Heart right ventricle (tissue), 16 donors: ENCODE measurements around the gene EHMT1. TPM values are rescaled to one million over a fixed set of nuclear protein-coding genes. Genes with fewer than 3 reads are reported as not detected.
"Not testable (repeated sequence)": the region's sequence is repeated elsewhere in the genome, so short reads cannot be mapped to it uniquely, and the experiment has no call there.

Experiments used
- ATAC-seq, 8 donors: fragments of 200-7000 bp; cut with Tn5 transposase; one replicate each; pipeline ENCODE4 v1.9.1; 2020; ENCODE audit warnings: mild to moderate bottlenecking in 8 of 8, moderate library complexity in 8 of 8, moderate number of reproducible peaks in 1 of 8
- DNase-seq, 2 donors: peaks; one replicate each; pipeline ENCODE4 v3.0.0-alpha.2; 2020
- H3K27ac ChIP-seq, 10 donors: fragments of 200-600 bp; sonication (generic) in 2 of 10; one replicate each; pipeline versions ENCODE4 v1.5.0 to v1.8.0; 2020 to 2022; ENCODE audit warnings: mild to moderate bottlenecking in 3 of 10
- H3K27me3 ChIP-seq, 7 donors: fragments of 200-600 bp; one replicate each; pipeline ENCODE4 v1.8.0; 2021 to 2022; ENCODE audit warnings: mild to moderate bottlenecking in 2 of 7
- H3K36me3 ChIP-seq, 9 donors: fragments of 200-600 bp; sonication (generic) in 1 of 9; one replicate each; pipeline versions ENCODE4 v1.5.0 to v1.8.0; 2020 to 2022; ENCODE audit warnings: mild to moderate bottlenecking in 2 of 9
- H3K4me1 ChIP-seq, 9 donors: fragments of 200-600 bp; sonication (generic) in 1 of 9; one replicate each; pipeline versions ENCODE4 v1.5.0 to v1.8.0; 2020 to 2022; ENCODE audit warnings: mild to moderate bottlenecking in 4 of 9
- H3K4me3 ChIP-seq, 10 donors: fragments of 200-600 bp; sonication (generic) in 2 of 10; one replicate each; pipeline versions ENCODE4 v1.5.0 to v1.8.0; 2020 to 2022; ENCODE audit warnings: mild to moderate bottlenecking in 7 of 10, moderate library complexity in 2 of 10
- H3K9me3 ChIP-seq, 11 donors: fragments of 200-600 bp in 10 of 11; sonication (generic) in 2 of 11; one replicate each; pipeline versions ENCODE4 v1.5.0 to v1.8.0; 2013 to 2022; ENCODE audit warnings: mild to moderate bottlenecking in 2 of 11, control low read depth in 1 of 11, moderate library complexity in 1 of 11
- WGBS, 2 donors: extraction: QIAGEN DNeasy Blood & Tissue Kit; methylation state at CpG; one replicate each; pipeline ENCODE4 v1.1.7; 2013; ENCODE audit warnings: inconsistent platforms in 1 of 2; 5-methylcytosine and 5-hydroxymethylcytosine counted together
- intact Hi-C, 10 donors: fragments of 100-400 bp; cut with DNase I; formaldehyde crosslinking; loops; one replicate each; pipeline versions ENCODE4 v1.11.1 to v1.14.2; 2022
- polyA plus RNA-seq, 2 donors: library from polyadenylated mRNA; stranded (reverse); fragments of 200-250 nt; gene quantifications; one replicate each; pipeline ENCODE4 v1.2.3, GENCODE V29; 2013
- total RNA-seq, 10 donors: library from RNA; stranded (reverse); fragmentation: NEBNext Ultra II Directional in 3 of 10; extraction: Animal tissue kit (Norgen Biotek cat#: 25700) in 3 of 10; gene quantifications; one replicate each; pipeline versions ENCODE4 v1.2.1 to v1.2.4, GENCODE V29; 2021 to 2023
- TF ChIP-seq, protein P1 (sequence below), 9 donors: fragments of 200-600 bp; sonication (generic) in 2 of 9; IDR thresholded peaks; one replicate each; pipeline versions ENCODE4 v1.5.0 to v1.8.0; 2021 to 2022; ENCODE audit warnings: antibody characterized with exemption in 9 of 9, mild to moderate bottlenecking in 5 of 9, moderate library complexity in 1 of 9
- donor health status: Arrhythmogenic right ventricular cardiomyopathy.
- donor health status: ischemic (EF 13 %, LVEDD 7.1; RV severe dilation, severe dysfunction).
- donor health status: healthy with polysubstance abuse.
- donor health status: DM: no; HTN: yes; CAD: no.
- donor health status: DM: no; HTN: no; CAD: no.
- donor health status: ischemic (EF 25% LVEDD 6.9; RV normal size, moderate dysfunction).
- donor health status: ischemic (EF 25% LVEDD 5.7; RV mildly dilated, moderate dysfunction).
- donor health status: healthy.
- donor health status: DM: yes; HTN: yes; CAD: no.
- donor health status: Ischemic cardiomyopathy.
- donor health status: ischemic (EF 35%, LVEDD 5.7; RV mildly dilated, moderate dysfunction).
- donor health status: nonischemic (EF 11% LVEDD 7.7; RV severe dilation, severe dysfunction).
- donor health status: DM: yes; HTN: yes; CAD: no.
- donor health status: PGD.
- donor health status: ischemic (EF 29% LVEDD 5.4; RV normal size, mild dysfunction).
- donor health status: nonischemic (EF 23%, LVEDD 6.1; RV moderate dilation, normal function).

The EHMT1 gene
- total and polyA plus RNA-seq, 12 donors: 19.6 to 45.1 (median 31.1) TPM

DNA sequence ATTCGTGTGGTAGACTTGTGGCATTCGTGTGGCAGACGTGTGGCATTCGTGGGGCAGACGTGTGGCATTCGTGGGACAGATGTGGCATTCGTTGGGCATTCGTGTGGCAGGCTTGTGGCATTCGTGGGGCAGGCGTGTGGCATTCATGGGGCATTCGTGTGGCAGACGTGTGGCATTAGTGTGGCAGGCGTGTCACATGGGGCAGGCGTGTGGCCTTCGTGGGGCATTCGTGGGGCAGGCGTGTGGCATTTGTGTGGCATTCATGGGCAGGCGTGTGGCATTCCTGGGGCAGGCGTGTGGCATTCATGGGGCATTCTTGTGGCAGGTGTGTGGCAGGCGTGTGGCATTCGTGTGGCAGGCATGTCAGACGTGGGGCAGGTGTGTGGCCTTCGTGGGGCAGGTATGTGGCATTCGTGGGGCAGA, 106.0 kb downstream of the EHMT1 start:
- WGBS, 2 donors: 95 to 98% methylated on average over 24 of the region's 24 CpGs
- intact Hi-C loops: no loop called here
- Histone ChIP-seq H3K36me3 (peaks cover 0 to 51% (median 8%) of the 10 kb centered on the region in 9 donors), H3K4me1 (peaks cover 0 to 10% (median 0%) of the 10 kb centered on the region in 9 donors), H3K27me3 (no peaks in the 10 kb centered on the region), H3K27ac (no peak overlapping the region), H3K9me3 (no peaks in the 10 kb centered on the region), H3K4me3 (no peak overlapping the region)
- TF ChIP-seq, protein P1, sequence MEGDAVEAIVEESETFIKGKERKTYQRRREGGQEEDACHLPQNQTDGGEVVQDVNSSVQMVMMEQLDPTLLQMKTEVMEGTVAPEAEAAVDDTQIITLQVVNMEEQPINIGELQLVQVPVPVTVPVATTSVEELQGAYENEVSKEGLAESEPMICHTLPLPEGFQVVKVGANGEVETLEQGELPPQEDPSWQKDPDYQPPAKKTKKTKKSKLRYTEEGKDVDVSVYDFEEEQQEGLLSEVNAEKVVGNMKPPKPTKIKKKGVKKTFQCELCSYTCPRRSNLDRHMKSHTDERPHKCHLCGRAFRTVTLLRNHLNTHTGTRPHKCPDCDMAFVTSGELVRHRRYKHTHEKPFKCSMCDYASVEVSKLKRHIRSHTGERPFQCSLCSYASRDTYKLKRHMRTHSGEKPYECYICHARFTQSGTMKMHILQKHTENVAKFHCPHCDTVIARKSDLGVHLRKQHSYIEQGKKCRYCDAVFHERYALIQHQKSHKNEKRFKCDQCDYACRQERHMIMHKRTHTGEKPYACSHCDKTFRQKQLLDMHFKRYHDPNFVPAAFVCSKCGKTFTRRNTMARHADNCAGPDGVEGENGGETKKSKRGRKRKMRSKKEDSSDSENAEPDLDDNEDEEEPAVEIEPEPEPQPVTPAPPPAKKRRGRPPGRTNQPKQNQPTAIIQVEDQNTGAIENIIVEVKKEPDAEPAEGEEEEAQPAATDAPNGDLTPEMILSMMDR (IDR thresholded peaks at IDR 0.05): no peak
- no peak for DNase-seq
- no peak for ATAC-seq

DNA sequence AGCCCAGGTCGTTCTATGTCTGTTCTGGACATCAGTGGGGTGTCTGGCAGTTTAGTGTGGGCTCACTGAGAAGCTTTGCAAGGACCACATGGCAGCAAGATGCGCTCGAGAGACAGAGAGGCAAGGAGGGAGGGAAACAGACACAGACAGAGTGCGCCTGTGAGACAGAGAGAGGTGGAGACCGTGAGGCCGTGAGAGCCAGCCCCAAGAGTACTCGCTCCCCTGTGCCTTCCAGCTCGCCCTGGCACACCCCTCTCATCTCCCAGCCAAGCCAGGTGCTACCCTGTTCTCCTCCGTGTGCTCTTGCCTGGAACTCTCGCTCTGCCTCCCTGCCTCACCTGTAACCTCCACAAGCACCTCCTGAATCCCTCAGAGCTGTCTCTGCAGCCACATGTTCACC, 106.8 kb downstream of the EHMT1 start:
- DNase-seq (no peak), ATAC-seq (no peak)
- H3K4me1 ChIP-seq: peaks cover 0 to 10% (median 0%) of the 10 kb centered on the region in 9 donors
- TF ChIP-seq, protein P1 (IDR thresholded peaks at IDR 0.05): no peak
- H3K27me3 ChIP-seq: no peaks in the 10 kb centered on the region
- H3K4me3 ChIP-seq: no peak overlapping the region
- no peaks in the 10 kb centered on the region for H3K9me3 ChIP-seq
- intact Hi-C loops: no loop called here
- 96 to 98% methylated on average over 10 of the region's 10 CpGs for WGBS, 2 donors
- peaks cover 0 to 52% (median 8%) of the 10 kb centered on the region in 9 donors for H3K36me3 ChIP-seq
- H3K27ac ChIP-seq: no peak overlapping the region

DNA sequence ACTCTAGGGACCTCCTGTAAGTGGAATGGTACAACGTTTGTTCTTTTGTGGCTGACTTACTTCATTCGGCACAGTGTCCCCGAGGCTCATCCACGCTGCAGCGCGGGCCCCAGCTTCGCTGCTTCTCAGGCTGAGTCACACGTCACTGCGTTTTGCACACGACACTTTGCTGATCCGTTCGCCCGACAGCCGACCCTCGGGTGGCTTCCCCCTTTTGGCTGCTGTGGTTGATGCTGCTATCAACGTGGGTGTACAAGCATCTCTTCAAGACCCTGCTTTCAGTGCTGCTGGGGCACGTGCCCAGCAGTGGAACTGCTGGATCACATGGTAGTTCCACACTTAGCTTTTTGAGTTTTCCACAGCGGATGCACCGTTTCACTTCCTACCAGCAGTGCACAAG, 107.5 kb downstream of the EHMT1 start:
- H3K4me3 ChIP-seq, ATAC-seq, H3K27ac ChIP-seq, DNase-seq, intact Hi-C loops, H3K4me1 ChIP-seq, H3K27me3 ChIP-seq, H3K9me3 ChIP-seq: not testable (repeated sequence)
- H3K36me3 ChIP-seq: peaks cover 0 to 56% (median 8%) of the 10 kb centered on the region in 9 donors
- WGBS, 2 donors: 71 to 96% methylated on average over 7 to 9 of the region's 19 CpGs

GRCh38 chr9:137726764-137727163, 108.0 kb downstream of the EHMT1 start:
- peaks cover 0 to 61% (median 8%) of the 10 kb centered on the region in 9 donors for H3K36me3 ChIP-seq
- 96 to 98% methylated on average over 2 of the region's 2 CpGs for WGBS, 2 donors
- H3K4me1 ChIP-seq: peaks cover 0 to 10% (median 0%) of the 10 kb centered on the region in 9 donors
- no peak overlapping the region for H3K27ac ChIP-seq
- no peaks in the 10 kb centered on the region for H3K9me3 ChIP-seq
- intact Hi-C loops: no loop called here
- H3K4me3 ChIP-seq: no peak overlapping the region
- no peak for DNase-seq
- H3K27me3 ChIP-seq: no peaks in the 10 kb centered on the region
- no peak for ATAC-seq
- TF ChIP-seq, protein P1 (IDR thresholded peaks at IDR 0.05): no peak

- Histone ChIP-seq H3K4me1 (peaks cover 0 to 10% (median 0%) of the 10 kb centered on the region in 9 donors), H3K36me3 (peaks cover 0 to 69% (median 8%) of the 10 kb centered on the region in 9 donors), H3K27ac (no peak overlapping the region), H3K4me3 (no peak overlapping the region), H3K27me3 (no peaks in the 10 kb centered on the region), H3K9me3 (no peaks in the 10 kb centered on the region)
- DNase-seq (no peak), ATAC-seq (no peak)
- intact Hi-C loops: no loop called here
- TF ChIP-seq, protein P1 (IDR thresholded peaks at IDR 0.05): no peak
These were observed 108.9 kb downstream of the EHMT1 start for GRCh38 chr9:137727716-137728115.
